ENCODE results near the gene SGK1.
"Not testable (repeated sequence)": the region's sequence is repeated elsewhere in the genome, so short reads cannot be mapped to it uniquely, and the experiment has no call there.

SGK1 gene

DNA sequence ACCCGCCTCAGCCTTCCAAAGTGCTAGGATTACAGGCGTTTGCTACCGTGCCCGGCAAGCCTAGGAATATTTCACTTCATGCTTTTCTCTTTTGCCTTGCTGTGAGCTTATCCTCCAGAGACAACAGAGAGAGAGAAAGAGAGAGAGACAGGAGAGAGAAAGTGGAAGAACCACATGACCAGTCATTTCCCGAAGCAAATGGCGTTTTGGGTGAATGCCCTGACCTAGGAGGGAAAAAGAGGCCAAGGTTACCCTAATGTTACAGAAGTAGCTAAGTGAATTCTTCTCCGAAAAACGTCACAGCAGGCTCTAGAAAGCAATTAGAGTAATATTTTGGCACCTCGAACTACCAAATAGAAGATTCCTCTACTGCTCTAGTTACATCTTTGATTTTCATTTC lies 9.1 kb downstream of the SGK1 start:
- Histone ChIP-seq H3K27ac (no peak overlapping the region), H3K4me3 (ENCODE audit: low read depth, low read length) (no peak overlapping the region), H3K27me3 (replicated peaks) (no peaks in the 10 kb centered on the region), H3K36me3 (replicated peaks) (no peaks in the 10 kb centered on the region)
- DNase-seq, result no peak
- TF ChIP-seq CTCF (IDR thresholded peaks at IDR 0.05; ENCODE audit: low read depth, low read length, missing control alignments), result no peak
- in situ Hi-C loops (cut with HindIII; ENCODE audit: low pct_ligation_motif_present, low sequenced_read_pairs), result no loop called here

- Histone ChIP-seq H3K27ac (peak overlapping the region; percentile 41), H3K27me3 (replicated peaks) (no peaks in the 10 kb centered on the region), H3K4me3 (ENCODE audit: low read depth, low read length) (no peak overlapping the region), H3K36me3 (replicated peaks) (no peaks in the 10 kb centered on the region)
- no peak for DNase-seq
- in situ Hi-C loops (cut with HindIII; ENCODE audit: low pct_ligation_motif_present, low sequenced_read_pairs), result no loop called here
- no peak for TF ChIP-seq CTCF (IDR thresholded peaks at IDR 0.05; ENCODE audit: low read depth, low read length, missing control alignments)
Observed at GRCh38 chr6:134307870-134308269, 10.0 kb downstream of the SGK1 start.

DNA sequence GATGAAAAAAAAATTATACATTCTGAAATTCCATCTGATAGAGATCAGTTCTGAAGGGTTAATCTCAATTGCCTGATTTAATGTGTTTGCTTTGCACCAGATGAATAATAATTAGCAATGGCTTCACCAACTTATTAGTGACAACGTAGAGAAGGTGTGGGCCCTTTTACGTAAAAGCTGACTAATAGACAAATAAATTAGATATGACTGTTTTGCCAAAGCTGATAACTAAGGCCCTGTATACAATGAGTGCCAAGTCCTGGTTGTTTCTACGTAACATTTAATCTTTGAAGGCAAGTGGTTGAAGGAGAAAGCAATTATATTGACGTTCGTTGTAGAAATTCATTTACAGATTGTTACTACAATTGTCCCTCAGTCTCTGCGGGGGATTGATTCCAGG lies 10.8 kb downstream of the SGK1 start:
- H3K36me3 ChIP-seq (replicated peaks), result no peaks in the 10 kb centered on the region
- TF ChIP-seq CTCF (IDR thresholded peaks at IDR 0.05; ENCODE audit: low read depth, low read length, missing control alignments), result no peak
- DNase-seq, result no peak
- no peak overlapping the region for H3K27ac ChIP-seq
- H3K4me3 ChIP-seq (ENCODE audit: low read depth, low read length), result no peak overlapping the region
- H3K27me3 ChIP-seq (replicated peaks), result no peaks in the 10 kb centered on the region
- in situ Hi-C loops (cut with HindIII; ENCODE audit: low pct_ligation_motif_present, low sequenced_read_pairs), result no loop called here

DNA sequence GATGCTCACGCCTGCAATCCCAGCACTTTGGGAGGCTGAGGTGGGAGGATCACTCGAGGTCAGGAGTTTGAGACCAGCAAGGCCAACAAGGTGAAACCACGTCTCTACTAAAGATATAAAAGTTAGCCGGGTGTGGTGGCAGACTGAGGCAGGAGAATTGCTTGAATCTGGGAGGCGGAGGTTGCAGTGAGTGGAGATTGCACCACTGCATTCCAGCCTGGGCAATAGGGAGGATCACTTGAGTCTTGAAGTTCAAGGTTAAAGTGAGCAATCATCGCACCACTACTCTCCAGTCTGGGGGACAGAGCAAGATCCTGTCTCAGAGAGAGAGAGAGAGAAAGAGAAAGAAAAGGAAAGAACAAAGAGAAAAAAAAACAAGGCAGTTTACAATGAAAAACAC lies 13.5 kb downstream of the SGK1 start:
- H3K4me3 ChIP-seq (ENCODE audit: low read depth, low read length); in situ Hi-C loops (cut with HindIII; ENCODE audit: low pct_ligation_motif_present, low sequenced_read_pairs); H3K36me3 ChIP-seq (replicated peaks); H3K27me3 ChIP-seq (replicated peaks): not testable (repeated sequence)
- peak overlapping the region; percentile 20 for H3K27ac ChIP-seq
- DNase-seq, result peak; percentile 24

DNA sequence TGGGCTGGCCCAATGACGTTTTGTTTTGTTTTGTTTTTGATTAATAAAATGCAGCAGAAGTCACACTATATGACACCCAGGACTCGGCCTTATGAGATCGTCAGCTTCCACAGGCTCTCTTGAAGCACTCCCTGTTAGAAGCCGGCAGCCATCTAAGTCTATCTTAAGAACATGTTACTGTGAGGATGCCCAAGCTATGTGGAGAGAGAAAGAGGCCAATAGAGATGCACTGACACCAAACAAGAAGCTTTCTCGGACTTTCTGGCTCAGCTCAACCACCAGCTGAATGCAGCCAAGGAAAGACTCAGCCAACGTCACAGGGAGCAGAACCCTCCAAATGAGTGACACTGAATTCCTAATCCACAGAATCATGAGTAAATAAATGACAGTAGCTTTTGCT lies 14.0 kb downstream of the SGK1 start:
- H3K4me3 ChIP-seq (ENCODE audit: low read depth, low read length), result no peak overlapping the region
- in situ Hi-C loops (cut with HindIII; ENCODE audit: low pct_ligation_motif_present, low sequenced_read_pairs), result no loop called here
- peak; percentile 43 for DNase-seq

GRCh38 chr6:134299236-134299635 lies 18.7 kb downstream of the SGK1 start:
- Histone ChIP-seq H3K36me3 (replicated peaks) (no peaks in the 10 kb centered on the region), H3K27ac (peak overlapping the region; percentile 46), H3K4me3 (ENCODE audit: low read depth, low read length) (no peak overlapping the region), H3K27me3 (replicated peaks) (no peaks in the 10 kb centered on the region)
- DNase-seq, result peak; percentile 82
- no peak for TF ChIP-seq CTCF (IDR thresholded peaks at IDR 0.05; ENCODE audit: low read depth, low read length, missing control alignments)
- in situ Hi-C loops (cut with HindIII; ENCODE audit: low pct_ligation_motif_present, low sequenced_read_pairs), result no loop called here

More for the DNA sequence above, 14.0 kb downstream of the SGK1 start:
- Histone ChIP-seq H3K36me3 (replicated peaks) (no peaks in the 10 kb centered on the region), H3K27me3 (replicated peaks) (no peaks in the 10 kb centered on the region), H3K27ac (peak overlapping the region; percentile 20)
- TF ChIP-seq CTCF (IDR thresholded peaks at IDR 0.05; ENCODE audit: low read depth, low read length, missing control alignments), result no peak
